Retinal pigment epithelial cell (primary cell): ENCODE data around the gene EIF4G3.
"Not testable (repeated sequence)": the region's sequence is repeated elsewhere in the genome, so short reads cannot be mapped to it uniquely, and the experiment has no call there.

Source experiments
- DNase-seq: peaks from one replicate; pipeline ENCODE4 v3.0.0-alpha.2; 2010; ENCODE audit warnings: low read depth
- H3K4me3 ChIP-seq: 2 replicates; pipeline ENCODE4 v1.5.1; 2011; ENCODE audit warnings: mild to moderate bottlenecking, low read length, control low read depth, moderate library complexity
- TF ChIP-seq, protein P1 (sequence below): conservative IDR thresholded peaks from 2 replicates; pipeline ENCODE4 v1.5.1; 2011; ENCODE audit warnings: low read depth, low read length, control low read depth, inconsistent platforms

Gene EIF4G3

GRCh38 chr1:20868263-20868662 is 308.4 kb downstream of the EIF4G3 start:
- no peak overlapping the region for H3K4me3 ChIP-seq
- DNase-seq = no peak
- TF ChIP-seq, protein P1, sequence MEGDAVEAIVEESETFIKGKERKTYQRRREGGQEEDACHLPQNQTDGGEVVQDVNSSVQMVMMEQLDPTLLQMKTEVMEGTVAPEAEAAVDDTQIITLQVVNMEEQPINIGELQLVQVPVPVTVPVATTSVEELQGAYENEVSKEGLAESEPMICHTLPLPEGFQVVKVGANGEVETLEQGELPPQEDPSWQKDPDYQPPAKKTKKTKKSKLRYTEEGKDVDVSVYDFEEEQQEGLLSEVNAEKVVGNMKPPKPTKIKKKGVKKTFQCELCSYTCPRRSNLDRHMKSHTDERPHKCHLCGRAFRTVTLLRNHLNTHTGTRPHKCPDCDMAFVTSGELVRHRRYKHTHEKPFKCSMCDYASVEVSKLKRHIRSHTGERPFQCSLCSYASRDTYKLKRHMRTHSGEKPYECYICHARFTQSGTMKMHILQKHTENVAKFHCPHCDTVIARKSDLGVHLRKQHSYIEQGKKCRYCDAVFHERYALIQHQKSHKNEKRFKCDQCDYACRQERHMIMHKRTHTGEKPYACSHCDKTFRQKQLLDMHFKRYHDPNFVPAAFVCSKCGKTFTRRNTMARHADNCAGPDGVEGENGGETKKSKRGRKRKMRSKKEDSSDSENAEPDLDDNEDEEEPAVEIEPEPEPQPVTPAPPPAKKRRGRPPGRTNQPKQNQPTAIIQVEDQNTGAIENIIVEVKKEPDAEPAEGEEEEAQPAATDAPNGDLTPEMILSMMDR = no peak

GRCh38 chr1:20867847-20868246 is 308.9 kb downstream of the EIF4G3 start:
- TF ChIP-seq, protein P1 = no peak
- DNase-seq = no peak
- no peak overlapping the region for H3K4me3 ChIP-seq

GRCh38 chr1:20867062-20867461 is 309.6 kb downstream of the EIF4G3 start:
- TF ChIP-seq, protein P1 = no peak
- no peak for DNase-seq

GRCh38 chr1:20865001-20865400 is 311.7 kb downstream of the EIF4G3 start:
- H3K4me3 ChIP-seq = no peak overlapping the region
- DNase-seq = no peak
- TF ChIP-seq, protein P1 = no peak

More at GRCh38 chr1:20867062-20867461, 309.6 kb downstream of the EIF4G3 start:
- H3K4me3 ChIP-seq = no peak overlapping the region

- TF ChIP-seq, protein P1 = no peak
- no peak for DNase-seq
- no peak overlapping the region for H3K4me3 ChIP-seq
Measured at GRCh38 chr1:20854529-20854928, 322.2 kb downstream of the EIF4G3 start.

GRCh38 chr1:20851791-20852190 is 324.9 kb downstream of the EIF4G3 start:
- not testable (repeated sequence) for H3K4me3 ChIP-seq

DNA sequence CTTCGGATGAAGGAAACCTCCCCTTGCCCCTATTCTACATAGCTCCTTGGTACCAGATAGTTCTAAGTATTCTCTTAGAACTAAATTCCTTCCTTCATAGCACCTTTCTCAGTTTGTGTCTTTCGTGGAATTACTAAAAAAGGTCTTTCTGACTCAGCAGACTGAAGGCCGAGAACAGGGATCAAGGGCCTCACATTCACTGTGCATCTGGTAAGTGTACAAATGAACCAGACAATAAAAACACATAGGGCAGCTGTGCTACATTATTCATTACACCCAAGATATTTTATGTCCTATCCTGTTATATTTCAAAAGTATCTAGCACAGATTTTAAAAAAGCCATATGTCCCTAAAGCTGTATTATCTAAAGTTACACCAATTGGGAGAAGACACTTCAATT is 326.7 kb downstream of the EIF4G3 start:
- TF ChIP-seq, protein P1 = no peak
- no peak for DNase-seq
- H3K4me3 ChIP-seq = no peak overlapping the region

More at GRCh38 chr1:20851791-20852190, 324.9 kb downstream of the EIF4G3 start:
- DNase-seq = not testable (repeated sequence)

DNA sequence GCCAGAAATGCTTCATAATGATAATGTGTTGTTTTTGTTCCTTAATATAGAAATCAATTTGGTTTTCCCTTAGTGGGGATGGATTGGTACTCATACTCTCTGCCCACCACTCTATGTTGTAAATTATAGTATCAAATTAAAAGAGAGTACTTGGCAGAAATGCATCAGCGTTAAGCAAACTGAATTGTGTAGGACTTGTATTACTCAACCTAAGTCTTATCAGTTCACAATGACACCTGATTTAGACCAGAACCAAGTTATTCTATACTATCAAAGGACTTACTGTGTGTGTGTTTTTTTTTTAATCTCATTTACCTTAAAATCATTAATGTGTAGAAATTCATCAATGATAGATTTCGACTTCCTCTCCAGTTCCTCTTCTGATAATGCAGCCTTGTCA is 327.6 kb downstream of the EIF4G3 start:
- DNase-seq = no peak
- TF ChIP-seq, protein P1 = no peak
- H3K4me3 ChIP-seq = no peak overlapping the region
